ENCODE results near the gene NPPC. TPM values are rescaled to one million over a fixed set of nuclear protein-coding genes. Genes with fewer than 3 reads are reported as not detected.

NPPC gene
- total RNA-seq, 4 donors from 2014 or later, result 0.68 to 90.4 TPM; not detected in 2

DNA sequence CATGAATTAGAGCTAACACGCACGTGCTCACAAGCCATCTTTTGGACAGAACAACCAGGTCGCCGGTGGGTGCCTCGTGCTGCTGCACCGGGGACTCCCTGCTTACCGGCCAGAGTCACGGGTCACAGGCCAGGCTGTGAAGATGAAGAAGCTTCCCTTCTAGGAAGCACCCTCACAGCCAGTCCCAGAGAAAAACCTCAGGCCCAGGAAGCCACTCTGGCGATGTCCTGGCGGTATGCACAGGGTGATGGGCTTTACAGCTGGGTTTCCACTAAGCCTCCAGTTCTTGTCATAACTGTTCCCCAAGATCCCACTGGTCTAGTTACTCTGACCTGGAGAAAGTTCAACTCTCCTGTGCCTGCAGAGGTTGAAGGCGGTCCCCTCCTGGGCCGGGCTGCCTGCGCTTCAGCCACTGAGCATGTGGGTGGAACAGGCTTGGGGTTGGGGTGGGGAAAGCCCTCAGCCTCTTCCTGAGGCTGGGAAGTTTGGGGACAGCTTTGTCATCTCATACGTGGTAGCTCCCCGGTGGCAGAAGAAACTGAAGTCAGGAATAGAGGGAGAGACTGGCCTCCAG, 20.1 kb upstream of the NPPC start:
- no peaks in the 10 kb centered on the region for H3K4me1 ChIP-seq

DNA sequence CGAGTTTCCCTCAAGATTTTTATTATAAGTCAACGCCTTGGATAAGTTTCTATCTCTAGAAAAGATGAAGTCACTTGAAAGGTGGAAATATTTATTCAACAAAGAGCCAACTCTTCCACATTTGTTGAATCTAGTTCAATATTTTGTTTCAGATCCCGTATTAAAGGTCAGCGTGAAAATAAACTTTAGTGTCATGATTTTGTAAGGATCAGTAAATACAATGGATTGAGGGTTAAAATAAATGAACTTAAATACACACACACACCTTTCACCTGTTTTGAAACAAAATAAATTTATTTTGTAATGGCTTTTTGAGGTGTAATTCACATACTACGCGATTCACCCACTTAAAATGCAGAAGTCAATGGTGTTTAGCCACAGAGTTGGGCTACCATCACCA, 16.0 kb upstream of the NPPC start:
- 75 to 82% methylated on average over 4 to 6 of the region's 6 CpGs for WGBS, 2 donors (ENCODE audit: low coverage in 1 of 2)
- DNase-seq, result no peak
- intact Hi-C loops (cut with DNase I; ENCODE audit: low total_unique reads), result no loop called here
- H3K4me1 ChIP-seq, result no peaks in the 10 kb centered on the region
- no peak overlapping the region for H3K4me3 ChIP-seq
- no peak overlapping the region for H3K27ac ChIP-seq
- no peaks in the 10 kb centered on the region for H3K36me3 ChIP-seq
- TF ChIP-seq EP300 (IDR thresholded peaks at IDR 0.05; ENCODE audit: low read depth) (no peak), POLR2A (IDR thresholded peaks at IDR 0.05) (no peak), POLR2AphosphoS5 (IDR thresholded peaks at IDR 0.05) (no peak)
- TF ChIP-seq, protein P1, sequence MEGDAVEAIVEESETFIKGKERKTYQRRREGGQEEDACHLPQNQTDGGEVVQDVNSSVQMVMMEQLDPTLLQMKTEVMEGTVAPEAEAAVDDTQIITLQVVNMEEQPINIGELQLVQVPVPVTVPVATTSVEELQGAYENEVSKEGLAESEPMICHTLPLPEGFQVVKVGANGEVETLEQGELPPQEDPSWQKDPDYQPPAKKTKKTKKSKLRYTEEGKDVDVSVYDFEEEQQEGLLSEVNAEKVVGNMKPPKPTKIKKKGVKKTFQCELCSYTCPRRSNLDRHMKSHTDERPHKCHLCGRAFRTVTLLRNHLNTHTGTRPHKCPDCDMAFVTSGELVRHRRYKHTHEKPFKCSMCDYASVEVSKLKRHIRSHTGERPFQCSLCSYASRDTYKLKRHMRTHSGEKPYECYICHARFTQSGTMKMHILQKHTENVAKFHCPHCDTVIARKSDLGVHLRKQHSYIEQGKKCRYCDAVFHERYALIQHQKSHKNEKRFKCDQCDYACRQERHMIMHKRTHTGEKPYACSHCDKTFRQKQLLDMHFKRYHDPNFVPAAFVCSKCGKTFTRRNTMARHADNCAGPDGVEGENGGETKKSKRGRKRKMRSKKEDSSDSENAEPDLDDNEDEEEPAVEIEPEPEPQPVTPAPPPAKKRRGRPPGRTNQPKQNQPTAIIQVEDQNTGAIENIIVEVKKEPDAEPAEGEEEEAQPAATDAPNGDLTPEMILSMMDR (IDR thresholded peaks at IDR 0.05), result no peak
- no peaks in the 10 kb centered on the region for H3K27me3 ChIP-seq
- in situ Hi-C loops (cut with MboI; ENCODE audit: low pct_ligation_motif_present in 1 of 4, low pct_unique_long_range_greater_than_20kb in 1 of 4, low sequenced_read_pairs in 3 of 4), result loop anchor here in 2 of 4 donors (25.0 kb wide), 1 partner anchor 195 kb away; no protein-coding TSS in a partner anchor
- H3K9me3 ChIP-seq, result no peaks in the 10 kb centered on the region

More for the DNA sequence above, 20.1 kb upstream of the NPPC start:
- TF ChIP-seq, protein P1 (IDR thresholded peaks at IDR 0.05), result no peak
- no peak for TF ChIP-seq POLR2A (IDR thresholded peaks at IDR 0.05)
- Histone ChIP-seq H3K36me3 (no peaks in the 10 kb centered on the region), H3K27me3 (no peaks in the 10 kb centered on the region), H3K27ac (no peak overlapping the region), H3K4me3 (no peak overlapping the region), H3K9me3 (no peaks in the 10 kb centered on the region)
- intact Hi-C loops (cut with DNase I; ENCODE audit: low total_unique reads) (no loop called here), in situ Hi-C loops (cut with MboI; ENCODE audit: low pct_ligation_motif_present in 1 of 4, low pct_unique_long_range_greater_than_20kb in 1 of 4, low sequenced_read_pairs in 3 of 4) (loop anchor here in 2 of 4 donors (25.0 kb wide), 1 partner anchor 191 kb away; no protein-coding TSS in a partner anchor)
- no peak for DNase-seq
- WGBS, 2 donors (ENCODE audit: low coverage in 1 of 2), result 77 to 92% methylated on average over 6 to 15 of the region's 15 CpGs

DNA sequence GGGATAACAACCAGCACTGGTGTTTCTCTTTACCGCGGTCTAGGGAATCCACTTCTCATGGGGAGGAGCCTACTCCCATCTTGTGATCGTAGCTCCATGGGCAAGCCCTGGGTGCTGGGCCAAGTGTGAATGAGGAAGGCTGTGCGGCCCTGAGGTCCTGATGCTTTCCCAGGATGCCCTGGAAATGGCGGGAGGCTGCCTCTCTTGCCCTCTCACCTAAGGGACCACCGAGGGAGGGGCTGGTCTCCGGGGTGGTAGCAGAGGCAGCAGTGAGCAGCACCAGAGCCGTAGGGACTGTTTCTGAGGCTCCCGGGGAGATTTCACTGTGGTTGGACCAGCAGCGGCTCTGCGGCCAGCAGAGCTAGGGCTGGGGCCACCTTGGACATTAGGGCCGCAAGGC, 15.5 kb upstream of the NPPC start:
- H3K36me3 ChIP-seq, result no peaks in the 10 kb centered on the region
- no peak for DNase-seq
- intact Hi-C loops (cut with DNase I; ENCODE audit: low total_unique reads), result no loop called here
- in situ Hi-C loops (cut with MboI; ENCODE audit: low pct_ligation_motif_present in 1 of 4, low pct_unique_long_range_greater_than_20kb in 1 of 4, low sequenced_read_pairs in 3 of 4), result loop anchor here in 2 of 4 donors (25.0 kb wide), 1 partner anchor 196 kb away; no protein-coding TSS in a partner anchor
- H3K4me3 ChIP-seq, result no peak overlapping the region
- no peaks in the 10 kb centered on the region for H3K9me3 ChIP-seq
- no peak overlapping the region for H3K27ac ChIP-seq
- no peaks in the 10 kb centered on the region for H3K27me3 ChIP-seq
- 94% methylated on average over 12 of the region's 12 CpGs; no CpG with 5 or more reads in 1 of the 2 donors for WGBS, 2 donors (ENCODE audit: low coverage in 1 of 2)
- TF ChIP-seq POLR2A (IDR thresholded peaks at IDR 0.05) (no peak), POLR2AphosphoS5 (IDR thresholded peaks at IDR 0.05) (no peak), EP300 (IDR thresholded peaks at IDR 0.05; ENCODE audit: low read depth) (no peak)
- TF ChIP-seq, protein P1 (IDR thresholded peaks at IDR 0.05), result no peak
- H3K4me1 ChIP-seq, result no peaks in the 10 kb centered on the region

DNA sequence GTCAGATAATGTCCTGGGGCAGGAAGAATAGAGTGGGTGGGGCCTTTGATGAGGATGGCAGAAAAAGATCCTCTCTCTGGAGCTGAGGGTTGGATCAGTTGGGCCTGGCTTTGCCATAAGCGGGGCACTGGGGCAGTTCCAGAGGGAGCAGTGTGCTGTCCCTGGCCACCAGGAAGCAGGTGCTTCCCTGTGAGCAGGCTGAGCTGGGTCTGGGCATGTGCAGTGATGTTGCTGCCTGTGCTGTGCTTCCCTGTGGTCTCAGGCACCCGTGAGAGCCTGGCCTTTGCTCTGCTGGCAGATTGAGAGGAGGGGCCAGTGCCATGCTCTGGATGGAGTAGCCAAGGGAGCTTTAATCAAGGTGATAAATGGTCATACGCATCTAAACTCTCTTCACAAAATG, 14.6 kb upstream of the NPPC start:
- no peaks in the 10 kb centered on the region for H3K9me3 ChIP-seq
- no peaks in the 10 kb centered on the region for H3K4me1 ChIP-seq
- H3K4me3 ChIP-seq, result no peak overlapping the region
- H3K27ac ChIP-seq, result no peak overlapping the region
- no peaks in the 10 kb centered on the region for H3K36me3 ChIP-seq
- no peaks in the 10 kb centered on the region for H3K27me3 ChIP-seq
- TF ChIP-seq POLR2AphosphoS5 (IDR thresholded peaks at IDR 0.05), result no peak
- no peak for TF ChIP-seq EP300 (IDR thresholded peaks at IDR 0.05; ENCODE audit: low read depth)
- no peak for TF ChIP-seq POLR2A (IDR thresholded peaks at IDR 0.05)
- TF ChIP-seq, protein P1 (IDR thresholded peaks at IDR 0.05), result no peak
- no peak for DNase-seq
- in situ Hi-C loops (cut with MboI; ENCODE audit: low pct_ligation_motif_present in 1 of 4, low pct_unique_long_range_greater_than_20kb in 1 of 4, low sequenced_read_pairs in 3 of 4) (loop anchor here in 2 of 4 donors (25.0 kb wide), 1 partner anchor 197 kb away; no protein-coding TSS in a partner anchor), intact Hi-C loops (cut with DNase I; ENCODE audit: low total_unique reads) (no loop called here)
- 56% methylated on average over 3 of the region's 3 CpGs; no CpG with 5 or more reads in 1 of the 2 donors for WGBS, 2 donors (ENCODE audit: low coverage in 1 of 2)

Data from transverse colon (tissue), 4 donors.